B cell (primary cell): Measurements from ENCODE around the gene SIGLEC6. TPM values are rescaled to one million over a fixed set of nuclear protein-coding genes. Genes with fewer than 3 reads are reported as not detected.

Experiments used
- ATAC-seq: fragments of 200-7000 bp; cut with Tn5 transposase; one replicate; pipeline ENCODE4 v1.10.0; 2021; ENCODE audit warnings: low read depth, mild to moderate bottlenecking, moderate number of reproducible peaks, moderate library complexity
- CTCF ChIA-PET: fragments of 350-600 bp; sonication (Branson Sonifier 250); formaldehyde crosslinking; loops from one replicate; lab custom pipeline; 2021; ENCODE audit warnings: antibody characterized with exemption, inconsistent platforms; lab: Charles Lee
- POLR2A ChIA-PET: fragments of 350-600 bp; sonication (Branson Sonifier 250); formaldehyde crosslinking; loops from one replicate; lab custom pipeline; 2021; ENCODE audit warnings: antibody characterized with exemption; lab: Charles Lee
- DNase-seq: peaks from one replicate; pipeline ENCODE4 v3.0.0; 2013
- H2AFZ ChIP-seq: 2 replicates; pipeline ENCODE4 v1.6.1; 2012; ENCODE audit warnings: mild to moderate bottlenecking, low read depth, low read length; ENCODE audit not compliant: insufficient read depth, poor library complexity, severe bottlenecking
- H3K27ac ChIP-seq, 2 donors: 1 replicate in 1 of 2; 2 replicates in 1 of 2; pipeline ENCODE4 v1.5.1; 2012 to 2013; ENCODE audit warnings: low read length in 2 of 2, mild to moderate bottlenecking in 2 of 2, moderate library complexity in 1 of 2
- H3K27me3 ChIP-seq, 4 experiments: fragments of 200-600 bp in 1 of 4; sonication (generic) in 1 of 4; replicated peaks in 1 of 4; 1 replicate in 2 of 4; 2 replicates in 2 of 4; pipeline versions ENCODE4 v1.6.1 to v1.7.0; 2013 to 2016; ENCODE audit warnings: low read length in 3 of 4, mild to moderate bottlenecking in 2 of 4, mixed read lengths in 1 of 4, moderate library complexity in 1 of 4; ENCODE audit not compliant: insufficient read depth in 4 of 4, control insufficient read depth in 3 of 4; ENCODE audit errors: control extremely low read depth in 1 of 4
- H3K36me3 ChIP-seq, 2 experiments: replicated peaks in 1 of 2; 1 replicate in 1 of 2; 2 replicates in 1 of 2; pipeline versions ENCODE4 v1.6.1 to v1.7.1; 2013; ENCODE audit warnings: low read length in 1 of 2; ENCODE audit not compliant: insufficient read depth in 2 of 2, control insufficient read depth in 1 of 2; ENCODE audit errors: control extremely low read depth in 1 of 2, extremely low read depth in 1 of 2
- H3K4me1 ChIP-seq, 2 donors: fragments of 200-600 bp in 1 of 2; sonication (generic) in 1 of 2; 1 replicate in 1 of 2; 2 replicates in 1 of 2; pipeline versions ENCODE4 v1.5.1 to v1.6.1; 2013 to 2017; ENCODE audit warnings: low read length in 2 of 2; ENCODE audit not compliant: control insufficient read depth in 2 of 2, insufficient read depth in 2 of 2
- H3K4me2 ChIP-seq: replicated peaks from 2 replicates; pipeline ENCODE3; 2012; ENCODE audit warnings: mild to moderate bottlenecking, low read depth, low read length; ENCODE audit not compliant: poor library complexity, severe bottlenecking
- H3K4me3 ChIP-seq, 5 experiments: fragments of 200-600 bp in 1 of 5; sonication (generic) in 1 of 5; 1 replicate in 3 of 5; 2 replicates in 2 of 5; pipeline versions ENCODE4 v1.5.1 to v1.7.0; 2011 to 2016; ENCODE audit warnings: low read length in 4 of 5, mild to moderate bottlenecking in 4 of 5, low read depth in 2 of 5, control low read depth in 1 of 5, moderate library complexity in 1 of 5; ENCODE audit not compliant: insufficient read depth in 1 of 5; ENCODE audit errors: control extremely low read depth in 1 of 5, extremely low read depth in 1 of 5
- H3K79me2 ChIP-seq: fragments of 200-600 bp; sonication (generic); one replicate; pipeline ENCODE4 v1.6.0; 2016; ENCODE audit warnings: low read length; ENCODE audit not compliant: control insufficient read depth, insufficient read depth
- H3K9ac ChIP-seq: fragments of 200-600 bp; sonication (generic); 2 replicates; pipeline ENCODE4 v1.6.1; 2017; ENCODE audit warnings: mild to moderate bottlenecking, low read length, moderate library complexity
- H3K9me3 ChIP-seq, 3 donors: one replicate each; pipeline versions ENCODE4 v1.6.1 to v1.7.1; 2013; ENCODE audit warnings: low read length in 2 of 3; ENCODE audit not compliant: control insufficient read depth in 2 of 3, insufficient read depth in 1 of 3; ENCODE audit errors: control extremely low read depth in 1 of 3
- H4K20me1 ChIP-seq: 2 replicates; pipeline ENCODE4 v1.6.0; 2012; ENCODE audit warnings: mild to moderate bottlenecking, low read length; ENCODE audit not compliant: insufficient read depth, control insufficient read depth, poor library complexity, severe bottlenecking
- H3K27ac Mint-ChIP-seq: one replicate; pipeline ENCODE4 v1.8.0; 2021; ENCODE audit warnings: mixed read lengths
- H3K27me3 Mint-ChIP-seq: one replicate; pipeline ENCODE4 v1.8.0; 2021; ENCODE audit warnings: mixed read lengths
- H3K4me1 Mint-ChIP-seq: one replicate; pipeline ENCODE4 v1.8.0; 2021; ENCODE audit warnings: mixed read lengths
- H3K4me3 Mint-ChIP-seq: one replicate; pipeline ENCODE4 v1.8.0; 2021; ENCODE audit warnings: mixed read lengths
- H3K9me3 Mint-ChIP-seq: one replicate; pipeline ENCODE4 v1.8.0; 2022; ENCODE audit warnings: mixed read lengths; ENCODE audit not compliant: insufficient read depth
- EZH2 ChIP-seq: IDR thresholded peaks from 2 replicates; pipeline ENCODE4 v1.6.1; 2012; ENCODE audit warnings: borderline replicate concordance, low read depth, mild to moderate bottlenecking, moderate library complexity, low read length; ENCODE audit not compliant: insufficient read depth, poor library complexity, severe bottlenecking
- WGBS: methylation state at CpG from one replicate; pipeline ENCODE4 v1.1.5; 2013; ENCODE audit warnings: missing lambda C conversion rate; ENCODE audit not compliant: insufficient coverage; 5-methylcytosine and 5-hydroxymethylcytosine counted together
- intact Hi-C: fragments of 100-400 bp; cut with micrococcal nuclease; formaldehyde crosslinking; loops from one replicate; pipeline ENCODE4 v1.10.0; 2022
- polyA plus RNA-seq: library from polyadenylated mRNA; depleted of rRNA; stranded (reverse); fragments of >200 nt; gene quantifications from 2 replicates; pipeline ENCODE4 v1.2.3, GENCODE V29; 2012
- total RNA-seq, 2 donors: library from RNA; stranded (reverse); fragments of 120-200 nt in 1 of 2; gene quantifications; 1 replicate in 1 of 2; 2 replicates in 1 of 2; pipeline versions ENCODE4 v1.2.3 to v1.2.4, GENCODE V29; 2013 to 2022
- TF ChIP-seq, protein P1 (sequence below): fragments of 200-600 bp; IDR thresholded peaks from one replicate; pipeline ENCODE4 v1.8.0; 2022; ENCODE audit warnings: antibody characterized with exemption, mild to moderate bottlenecking

SIGLEC6 gene
- total and polyA plus RNA-seq, 2 donors (not counting 1 experiment from before 2014, with no cell fraction given) = 21.2 to 35.4 TPM

DNA sequence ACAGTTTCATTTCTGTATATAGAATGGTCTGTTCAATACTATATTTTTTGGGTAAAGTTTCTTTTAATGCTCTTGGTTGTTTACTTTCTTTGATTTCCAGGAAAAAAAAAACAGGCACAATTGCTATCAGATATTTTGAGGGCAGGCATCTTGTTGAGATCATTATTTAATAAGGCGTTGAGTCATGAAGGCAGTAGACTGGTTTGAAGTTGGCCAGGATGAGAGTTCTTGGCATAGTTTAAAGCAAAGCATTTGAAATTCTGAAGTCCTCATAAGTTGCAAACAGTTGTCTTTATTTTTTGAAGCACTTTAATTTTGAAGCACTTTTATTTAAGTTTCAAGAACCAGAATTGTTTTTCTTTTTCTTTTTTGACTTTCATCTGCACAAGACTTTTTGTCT lies 37.0 kb upstream of the SIGLEC6 start:
- H3K4me3 Mint-ChIP-seq = no peak overlapping the region
- TF ChIP-seq, protein P1, sequence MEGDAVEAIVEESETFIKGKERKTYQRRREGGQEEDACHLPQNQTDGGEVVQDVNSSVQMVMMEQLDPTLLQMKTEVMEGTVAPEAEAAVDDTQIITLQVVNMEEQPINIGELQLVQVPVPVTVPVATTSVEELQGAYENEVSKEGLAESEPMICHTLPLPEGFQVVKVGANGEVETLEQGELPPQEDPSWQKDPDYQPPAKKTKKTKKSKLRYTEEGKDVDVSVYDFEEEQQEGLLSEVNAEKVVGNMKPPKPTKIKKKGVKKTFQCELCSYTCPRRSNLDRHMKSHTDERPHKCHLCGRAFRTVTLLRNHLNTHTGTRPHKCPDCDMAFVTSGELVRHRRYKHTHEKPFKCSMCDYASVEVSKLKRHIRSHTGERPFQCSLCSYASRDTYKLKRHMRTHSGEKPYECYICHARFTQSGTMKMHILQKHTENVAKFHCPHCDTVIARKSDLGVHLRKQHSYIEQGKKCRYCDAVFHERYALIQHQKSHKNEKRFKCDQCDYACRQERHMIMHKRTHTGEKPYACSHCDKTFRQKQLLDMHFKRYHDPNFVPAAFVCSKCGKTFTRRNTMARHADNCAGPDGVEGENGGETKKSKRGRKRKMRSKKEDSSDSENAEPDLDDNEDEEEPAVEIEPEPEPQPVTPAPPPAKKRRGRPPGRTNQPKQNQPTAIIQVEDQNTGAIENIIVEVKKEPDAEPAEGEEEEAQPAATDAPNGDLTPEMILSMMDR = no peak
- TF ChIP-seq EZH2 = no peak
- H3K79me2 ChIP-seq = peaks cover 13% of the 10 kb centered on the region
- H4K20me1 ChIP-seq = no peaks in the 10 kb centered on the region
- 100% methylated on average over 1 of the region's 1 CpG for WGBS
- H3K9me3 ChIP-seq = no peaks in the 10 kb centered on the region
- no peak overlapping the region for H3K4me2 ChIP-seq
- intact Hi-C loops = no loop called here
- peaks cover 40 to 41% of the 10 kb centered on the region in 2 donors for H3K4me1 ChIP-seq
- H3K27me3 Mint-ChIP-seq = no peaks in the 10 kb centered on the region
- H3K27ac Mint-ChIP-seq = no peak overlapping the region
- H3K27ac ChIP-seq = no peak overlapping the region
- POLR2A ChIA-PET = no interaction called here
- H3K27me3 ChIP-seq = no peaks in the 10 kb centered on the region
- no peak for ATAC-seq
- CTCF ChIA-PET = no interaction called here
- H3K36me3 ChIP-seq = peaks cover 0 to 6% of the 10 kb centered on the region in 2 experiments
- no peaks in the 10 kb centered on the region for H3K9me3 Mint-ChIP-seq
- DNase-seq = no peak
- H3K4me3 ChIP-seq = no peak overlapping the region
- H3K4me1 Mint-ChIP-seq = peaks cover 54% of the 10 kb centered on the region
- H3K9ac ChIP-seq = no peak overlapping the region
- H2AFZ ChIP-seq = no peak overlapping the region

DNA sequence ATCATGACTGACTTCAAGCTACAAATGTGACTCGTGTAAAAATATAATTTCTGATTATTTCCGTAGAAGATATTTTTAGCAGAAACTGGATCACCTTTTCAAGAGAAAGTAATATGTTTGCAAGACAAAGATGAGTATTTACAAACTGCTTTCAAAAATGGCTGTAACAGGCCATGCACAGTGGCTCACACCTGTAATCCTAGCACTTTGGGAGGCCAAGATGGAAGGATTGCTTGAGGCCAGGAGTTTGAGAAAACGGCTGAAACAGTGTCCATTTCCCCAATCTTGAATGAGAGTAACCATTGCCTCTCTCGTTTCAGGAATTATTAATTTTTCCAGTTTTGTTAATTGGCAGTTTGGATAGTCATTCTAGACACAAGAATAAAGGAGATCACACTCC lies 36.1 kb upstream of the SIGLEC6 start:
- H3K4me3 Mint-ChIP-seq = no peak overlapping the region
- H3K4me2 ChIP-seq = no peak overlapping the region
- no CpG with 5 or more reads among the region's 4 CpGs for WGBS

More for the DNA sequence above, 36.1 kb upstream of the SIGLEC6 start:
- intact Hi-C loops = no loop called here
- H3K4me3 ChIP-seq = no peak overlapping the region
- Mint-ChIP-seq H3K9me3 (no peaks in the 10 kb centered on the region), H3K27ac (no peak overlapping the region), H3K4me1 (peaks cover 48% of the 10 kb centered on the region), H3K27me3 (no peaks in the 10 kb centered on the region)
- POLR2A ChIA-PET = no interaction called here
- H3K9me3 ChIP-seq = no peaks in the 10 kb centered on the region
- H3K27ac ChIP-seq = no peak overlapping the region
- H2AFZ ChIP-seq = no peak overlapping the region
- peaks cover 10% of the 10 kb centered on the region for H3K79me2 ChIP-seq
- H3K27me3 ChIP-seq = no peaks in the 10 kb centered on the region
- H4K20me1 ChIP-seq = no peaks in the 10 kb centered on the region
- TF ChIP-seq, protein P1 = no peak
- no peak for TF ChIP-seq EZH2
- no peak for ATAC-seq
- DNase-seq = no peak
- no peak overlapping the region for H3K9ac ChIP-seq
- peaks cover 38 to 40% of the 10 kb centered on the region in 2 donors for H3K4me1 ChIP-seq
- H3K36me3 ChIP-seq = no peaks in the 10 kb centered on the region
- CTCF ChIA-PET = no interaction called here
